Inflammatory macrophage treated with lipopolysaccharide for 4 hours (primary cell): ENCODE measurements around the gene DUSP15.
A peak's percentile ranks its signal among the peaks of the same experiment; 100 is the strongest.
"Not testable (repeated sequence)": the region's sequence is repeated elsewhere in the genome, so short reads cannot be mapped to it uniquely, and the experiment has no call there.

ENCODE experiments used
- DNase-seq: peaks from one replicate; pipeline ENCODE4 v3.0.0-alpha.2; 2020

The DUSP15 gene

GRCh38 chr20:31837896-31838397, 32.4 kb downstream of the DUSP15 start:
- peak; percentile 41 for DNase-seq

DNA sequence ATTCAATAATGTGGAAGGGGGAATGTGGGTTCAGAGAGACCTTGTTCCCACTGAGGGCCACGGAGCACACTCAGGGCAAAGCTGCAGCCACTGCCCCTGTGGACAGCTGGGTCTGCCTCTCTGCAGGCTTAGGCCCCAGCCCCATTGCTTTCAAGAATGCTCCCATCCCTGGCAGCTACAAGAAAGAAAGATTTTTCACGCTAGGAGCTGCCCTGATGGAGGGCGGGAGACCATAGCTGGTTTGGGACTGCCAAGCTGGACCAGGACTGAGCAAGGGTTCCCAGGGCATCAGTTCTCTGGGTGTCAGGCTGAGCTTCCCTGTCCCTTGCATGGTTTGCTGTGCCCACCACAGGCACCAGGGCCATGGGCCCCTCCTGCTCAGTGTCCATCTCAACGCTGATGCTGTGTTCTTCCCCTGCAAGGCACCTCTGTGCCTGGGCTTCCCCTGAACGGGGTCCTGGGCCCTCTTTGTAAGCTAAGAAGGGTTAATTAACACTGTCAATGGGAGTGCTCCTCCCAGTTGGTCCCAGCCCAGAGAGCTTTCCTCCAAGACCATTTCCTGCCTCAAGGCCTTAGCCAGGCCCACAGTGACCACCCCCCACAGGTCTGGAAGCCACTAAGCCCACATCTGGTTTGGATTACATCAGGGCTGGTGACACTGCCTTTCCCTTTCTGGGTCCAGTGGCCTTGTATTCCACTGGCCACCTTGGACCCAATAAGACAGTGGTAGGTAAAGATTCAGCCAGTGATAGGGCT, 33.3 kb downstream of the DUSP15 start:
- no peak for DNase-seq

DNA sequence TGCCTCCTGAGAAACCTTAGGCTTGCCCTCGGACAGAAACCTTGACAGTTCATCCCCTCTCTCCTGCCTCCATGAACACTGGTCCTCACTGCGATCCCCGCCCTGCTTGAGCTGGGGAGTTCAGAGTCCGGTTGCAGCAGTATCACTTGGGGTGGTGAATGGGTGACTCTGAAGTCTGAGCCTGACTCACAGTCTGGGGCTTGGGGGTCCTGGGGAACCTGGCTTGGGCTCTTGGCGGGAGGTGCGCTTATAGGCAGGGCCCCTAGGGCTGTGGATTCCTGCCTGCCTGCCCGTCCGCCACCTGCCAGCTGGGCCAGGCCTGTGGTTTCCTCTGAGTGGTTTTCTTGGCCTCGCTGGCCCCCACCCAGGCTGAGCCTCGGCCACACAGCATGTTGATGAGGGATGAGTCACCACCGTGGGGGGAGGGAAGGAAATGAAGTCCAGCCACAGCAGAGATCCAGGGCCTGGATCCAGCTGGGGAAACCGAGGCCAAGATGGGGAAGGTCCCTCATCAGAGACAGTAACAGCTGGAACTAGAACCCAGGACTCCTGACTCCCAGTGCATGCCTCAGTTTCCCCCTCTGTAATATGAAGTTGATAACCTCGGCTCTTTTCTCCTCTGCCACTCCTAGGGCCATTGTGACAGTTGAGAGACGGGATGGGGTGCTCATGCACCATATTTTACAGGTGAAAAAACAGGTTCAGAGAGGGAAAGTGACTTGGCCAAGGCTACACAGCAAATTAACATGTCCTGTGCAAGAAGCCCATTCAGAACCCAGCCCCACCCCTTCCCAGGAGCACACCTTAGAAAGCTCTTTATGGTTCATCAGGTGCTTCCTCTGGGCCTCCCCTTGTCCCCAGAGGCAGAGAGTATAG, 34.1 kb downstream of the DUSP15 start:
- peak; percentile 69 for DNase-seq

- DNase-seq: no peak
These were observed 34.8 kb downstream of the DUSP15 start for GRCh38 chr20:31835554-31835953.

- DNase-seq: no peak
These were observed 36.3 kb downstream of the DUSP15 start for GRCh38 chr20:31833931-31834521.

GRCh38 chr20:31833130-31833930, 37.0 kb downstream of the DUSP15 start:
- peak; percentile 52 for DNase-seq

DNA sequence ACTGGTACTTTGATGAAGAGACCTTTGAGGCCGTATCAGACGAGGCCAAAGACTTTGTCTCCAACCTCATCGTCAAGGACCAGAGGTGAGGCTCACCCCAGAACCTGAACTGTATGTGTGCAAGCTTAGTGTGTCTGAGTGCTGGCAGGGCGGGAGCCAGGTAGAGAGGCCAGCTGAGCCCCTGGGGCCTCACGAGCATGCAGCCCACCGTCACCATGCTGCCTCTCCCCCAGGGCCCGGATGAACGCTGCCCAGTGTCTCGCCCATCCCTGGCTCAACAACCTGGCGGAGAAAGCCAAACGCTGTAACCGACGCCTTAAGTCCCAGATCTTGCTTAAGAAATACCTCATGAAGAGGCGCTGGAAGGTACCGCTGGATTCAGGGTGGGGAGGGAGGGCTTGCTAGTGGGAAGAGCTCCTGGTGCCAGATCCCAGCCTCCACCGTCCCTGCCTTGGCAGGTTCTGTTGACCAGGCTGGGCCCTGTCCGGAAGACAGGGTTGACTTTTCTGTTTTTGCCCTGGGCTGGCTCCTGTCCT, 38.5 kb downstream of the DUSP15 start:
- DNase-seq: no peak

DNA sequence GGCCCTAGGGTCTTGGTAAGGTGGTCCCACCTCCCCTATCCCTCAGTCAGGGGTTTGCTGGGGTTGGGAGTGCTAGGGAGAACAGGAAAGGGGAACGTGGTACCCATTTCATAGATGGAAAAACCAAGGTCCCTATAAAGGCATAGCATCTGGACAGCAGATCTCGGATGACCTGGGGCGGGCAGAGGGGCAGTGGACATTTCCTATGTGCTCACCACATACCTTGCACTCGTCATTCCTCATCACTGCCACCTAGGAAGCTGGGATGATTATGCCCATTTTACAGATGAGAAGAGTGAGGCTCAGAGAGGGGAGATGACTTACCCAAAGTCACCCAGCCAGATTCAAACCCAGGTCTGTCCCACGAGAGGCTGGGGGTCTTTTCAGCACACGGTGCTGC, 39.1 kb downstream of the DUSP15 start:
- DNase-seq: no peak

DNA sequence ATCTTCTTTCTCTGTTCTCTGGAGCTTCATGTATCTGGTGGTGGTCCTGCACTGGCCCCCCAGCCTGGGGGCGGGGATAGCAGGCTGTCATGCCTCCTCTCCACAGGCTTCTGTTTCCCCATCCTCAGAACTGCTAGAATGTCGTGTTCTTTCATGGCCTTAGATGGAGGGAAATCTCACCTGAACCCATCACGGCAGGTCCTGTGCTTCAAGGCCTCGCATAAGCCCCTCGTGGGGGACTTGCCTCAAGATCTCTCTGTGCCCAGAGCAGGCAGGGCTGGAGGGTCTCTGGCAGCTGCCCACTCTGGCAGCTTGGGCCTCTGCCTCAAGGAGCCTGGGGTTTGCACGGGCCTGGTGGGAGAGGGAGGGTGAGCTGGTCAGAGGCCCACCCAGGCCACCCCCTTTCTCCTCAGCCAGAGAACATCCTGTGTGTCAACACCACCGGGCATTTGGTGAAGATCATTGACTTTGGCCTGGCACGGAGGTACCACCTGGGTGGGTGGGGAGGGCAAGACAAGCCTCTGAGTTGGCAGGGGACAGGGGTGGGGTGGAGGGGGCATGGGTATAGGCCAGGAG, 39.8 kb downstream of the DUSP15 start:
- DNase-seq: no peak

GRCh38 chr20:31829731-31830130, 40.6 kb downstream of the DUSP15 start:
- no peak for DNase-seq

DNA sequence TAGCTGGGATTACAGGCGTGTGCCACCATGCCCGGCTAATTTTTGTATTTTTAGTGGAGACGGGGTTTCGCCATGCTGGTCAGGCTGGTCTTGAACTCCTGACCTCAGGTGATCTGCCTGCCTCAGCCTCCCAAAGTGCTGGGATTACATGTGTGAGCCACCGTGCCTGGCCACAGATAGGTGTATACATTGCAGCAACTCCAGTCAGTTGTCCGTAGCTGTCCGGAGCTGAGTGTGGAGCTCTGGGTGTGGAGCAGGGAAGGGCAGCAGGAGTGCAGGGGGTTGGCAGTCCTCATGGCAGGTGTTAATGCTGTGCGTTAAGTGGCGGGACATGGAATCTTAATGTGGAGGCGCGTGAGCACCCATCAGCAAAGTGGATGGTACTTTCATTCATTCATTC, 42.3 kb downstream of the DUSP15 start:
- not testable (repeated sequence) for DNase-seq

DNA sequence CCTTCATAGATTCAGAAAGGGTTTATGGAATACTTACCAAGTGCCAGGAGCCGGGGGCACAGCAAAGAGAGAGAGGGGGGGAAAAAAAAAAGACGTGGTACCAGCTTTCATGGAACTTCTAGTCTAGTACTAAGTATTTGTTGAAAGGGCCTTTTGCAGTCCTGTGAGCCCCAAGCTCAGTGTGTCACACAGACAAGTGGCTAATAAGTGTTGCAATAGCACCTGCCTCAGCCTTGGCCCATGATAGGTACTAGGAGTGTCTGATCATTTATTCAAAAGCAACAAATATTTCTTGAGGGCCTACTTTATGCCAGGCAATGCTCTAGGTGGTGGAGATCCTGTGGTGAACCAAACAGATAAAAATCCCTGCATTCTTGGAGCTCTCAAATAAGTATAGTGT, 43.3 kb downstream of the DUSP15 start:
- DNase-seq: no peak

DNA sequence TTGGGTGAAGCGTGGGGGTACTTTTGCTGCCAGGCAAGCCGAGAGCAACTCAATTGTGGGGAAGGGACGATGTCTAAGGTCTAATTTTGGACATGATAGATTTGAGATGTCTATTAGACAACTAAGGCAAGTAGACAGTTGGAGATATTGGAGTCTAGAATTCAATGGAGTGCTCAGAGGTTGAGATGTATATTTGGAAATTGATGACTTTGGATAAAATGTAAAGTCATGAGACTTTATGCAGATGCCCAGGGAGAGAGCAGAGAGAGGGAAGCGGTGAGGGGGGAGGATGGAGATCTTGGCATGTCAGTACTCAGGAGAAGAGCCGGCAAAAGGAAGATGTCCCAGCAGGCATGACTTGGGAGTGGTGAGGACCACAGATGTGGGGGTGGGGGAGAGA, 44.3 kb downstream of the DUSP15 start:
- DNase-seq: no peak

DNA sequence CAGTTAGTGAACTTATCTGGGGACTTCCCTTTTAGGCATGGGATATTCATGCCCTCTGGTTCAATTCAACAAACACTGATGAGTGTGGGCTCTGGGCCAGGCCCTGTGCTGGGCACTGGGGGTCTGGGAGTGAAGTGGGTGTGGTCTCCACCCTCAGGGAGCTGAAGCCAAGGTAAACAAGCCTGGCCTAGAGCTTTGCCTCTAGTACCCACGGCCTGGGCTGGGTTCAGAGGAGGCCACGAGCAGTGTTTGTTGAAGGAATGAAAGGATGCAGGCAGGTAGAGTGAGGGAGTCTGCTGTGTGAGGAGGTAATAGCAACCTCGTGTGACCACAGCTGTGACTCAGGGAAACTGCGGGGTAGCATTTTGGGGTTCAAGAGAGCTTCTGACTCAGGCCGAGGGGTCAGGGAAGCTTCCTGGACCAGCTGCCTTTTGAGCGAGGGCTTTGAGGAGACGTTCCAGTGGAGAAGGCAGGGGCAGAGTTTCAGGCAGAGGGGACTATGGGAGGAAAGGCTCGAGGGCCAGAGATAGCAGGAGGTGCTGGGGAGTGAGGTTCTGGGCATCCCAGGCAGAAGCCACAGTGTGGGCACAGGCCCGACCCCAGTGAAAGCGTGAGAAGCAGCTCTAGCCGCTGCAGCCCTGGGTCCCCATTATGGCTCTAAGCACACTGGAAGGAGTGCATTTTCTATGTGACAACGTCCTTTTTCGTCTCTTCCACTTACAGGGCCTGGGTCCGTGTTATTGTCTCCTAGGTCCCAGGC, 45.6 kb downstream of the DUSP15 start:
- DNase-seq: no peak

- no peak for DNase-seq
These were observed 46.2 kb downstream of the DUSP15 start for GRCh38 chr20:31824125-31824485.

DNA sequence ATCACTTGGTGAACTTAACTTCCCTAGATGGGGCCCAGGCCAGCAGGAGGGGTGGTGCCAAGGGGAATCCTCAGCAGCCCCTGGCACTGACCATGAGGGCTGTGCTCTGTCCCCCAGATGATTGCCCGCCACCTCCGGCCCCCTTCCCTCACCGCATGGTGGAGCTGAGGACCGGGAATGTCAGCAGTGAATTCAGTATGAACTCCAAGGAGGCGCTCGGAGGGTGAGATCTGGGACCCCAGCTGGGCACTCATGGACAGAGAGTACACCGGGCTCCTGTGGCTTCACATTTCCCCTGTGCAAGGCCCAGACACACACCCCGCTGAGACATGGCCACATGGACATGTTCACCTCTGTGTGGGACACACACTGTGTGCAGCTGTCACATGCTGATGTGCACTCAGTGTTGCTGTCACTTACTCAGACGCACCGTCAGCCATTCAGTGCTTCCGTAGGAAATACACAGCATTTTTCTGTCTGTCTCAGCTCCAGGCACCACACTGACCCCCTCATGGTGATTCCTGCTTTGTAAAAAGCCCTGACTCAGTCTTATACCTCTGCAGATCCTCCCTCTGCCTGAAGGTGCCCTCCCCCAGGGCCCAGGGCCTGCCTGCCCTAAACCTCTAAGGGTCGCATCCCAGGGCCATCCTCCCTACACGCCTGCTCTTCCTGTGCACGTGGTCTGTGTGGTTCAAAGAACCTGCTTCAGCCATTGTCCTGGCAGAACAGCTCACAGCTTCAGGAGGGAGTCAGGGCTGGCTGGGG, 46.8 kb downstream of the DUSP15 start:
- DNase-seq: no peak

- DNase-seq: peak; percentile 41
These were observed 47.7 kb downstream of the DUSP15 start for GRCh38 chr20:31822421-31823330.

DNA sequence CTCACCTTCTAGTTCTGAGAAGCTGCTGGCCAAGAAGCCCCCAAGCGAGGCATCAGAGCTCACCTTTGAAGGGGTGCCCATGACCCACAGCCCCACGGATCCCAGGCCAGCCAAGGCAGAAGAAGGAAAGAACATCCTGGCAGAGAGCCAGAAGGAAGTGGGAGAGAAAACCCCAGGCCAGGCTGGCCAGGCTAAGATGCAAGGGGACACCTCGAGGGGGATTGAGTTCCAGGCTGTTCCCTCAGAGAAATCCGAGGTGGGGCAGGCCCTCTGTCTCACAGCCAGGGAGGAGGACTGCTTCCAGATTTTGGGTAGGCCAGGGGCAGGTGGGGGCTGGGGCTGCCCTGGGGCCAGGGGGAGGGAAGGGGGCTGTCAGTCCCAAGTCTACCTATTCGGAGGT, 48.9 kb downstream of the DUSP15 start:
- no peak for DNase-seq

GRCh38 chr20:31820228-31820627, 50.1 kb downstream of the DUSP15 start:
- no peak for DNase-seq
